Left ventricle myocardium inferior (tissue), 1 donor: ENCODE results near the gene FUNDC2. TPM values are rescaled to one million over a fixed set of nuclear protein-coding genes. Genes with fewer than 3 reads are reported as not detected.

ENCODE experiments used
- DNase-seq: peaks from one replicate; pipeline ENCODE4 v3.0.0-alpha.2; 2020
- H3K27ac ChIP-seq: fragments of 200-600 bp; replicated peaks from 2 replicates; pipeline ENCODE4 v1.8.0; 2021
- H3K27me3 ChIP-seq: fragments of 200-600 bp; 2 replicates; pipeline ENCODE4 v1.8.0; 2021; ENCODE audit warnings: low read depth
- H3K36me3 ChIP-seq: fragments of 200-600 bp; 2 replicates; pipeline ENCODE4 v1.8.0; 2021
- H3K4me1 ChIP-seq: fragments of 200-600 bp; 2 replicates; pipeline ENCODE4 v1.8.0; 2021
- H3K4me3 ChIP-seq: fragments of 200-600 bp; 2 replicates; pipeline ENCODE4 v1.8.0; 2021; ENCODE audit warnings: mild to moderate bottlenecking, moderate library complexity
- H3K9me3 ChIP-seq: fragments of 200-600 bp; replicated peaks from 2 replicates; pipeline ENCODE4 v1.8.0; 2021
- CTCF ChIP-seq: fragments of 200-600 bp; IDR thresholded peaks from 2 replicates; pipeline ENCODE4 v1.8.0; 2021; ENCODE audit warnings: antibody characterized with exemption, mild to moderate bottlenecking, borderline replicate concordance
- intact Hi-C: fragments of 100-400 bp; cut with micrococcal nuclease; formaldehyde crosslinking; loops from one replicate; pipeline ENCODE4 v1.11.0; 2022
- total RNA-seq: library from RNA; stranded (reverse); fragmentation: NEBNext Ultra II Directional; extraction: Animal tissue kit (Norgen Biotek cat#: 25700); gene quantifications from one replicate; pipeline ENCODE4 v1.2.1, GENCODE V29; 2021
- donor health status: DM: no; HTN: yes; CAD: no; lungs with severe emphysema.

Gene FUNDC2
- total RNA-seq, 1 donor from 2014 or later, result 364 TPM

GRCh38 chrX:155054255-155054654 is 27.6 kb downstream of the FUNDC2 start:
- Histone ChIP-seq H3K36me3 (peaks cover 14% of the 10 kb centered on the region), H3K9me3 (no peaks in the 10 kb centered on the region), H3K27ac (no peak overlapping the region), H3K4me1 (peaks cover 14% of the 10 kb centered on the region), H3K4me3 (no peak overlapping the region), H3K27me3 (no peaks in the 10 kb centered on the region)
- intact Hi-C loops, result no loop called here
- no peak for TF ChIP-seq CTCF
- no peak for DNase-seq

- intact Hi-C loops, result no loop called here
- TF ChIP-seq CTCF, result no peak
- H3K4me1 ChIP-seq, result peaks cover 14% of the 10 kb centered on the region
- no peak overlapping the region for H3K4me3 ChIP-seq
- no peak for DNase-seq
- H3K36me3 ChIP-seq, result peaks cover 19% of the 10 kb centered on the region
- no peak overlapping the region for H3K27ac ChIP-seq
- no peaks in the 10 kb centered on the region for H3K9me3 ChIP-seq
- no peaks in the 10 kb centered on the region for H3K27me3 ChIP-seq
Measured at GRCh38 chrX:155055494-155055893, 28.9 kb downstream of the FUNDC2 start.

GRCh38 chrX:155056471-155056870 is 29.8 kb downstream of the FUNDC2 start:
- peaks cover 14% of the 10 kb centered on the region for H3K4me1 ChIP-seq
- H3K27ac ChIP-seq, result peak overlapping the region; percentile 55
- H3K36me3 ChIP-seq, result peaks cover 18% of the 10 kb centered on the region
- no peak overlapping the region for H3K4me3 ChIP-seq
- intact Hi-C loops, result no loop called here
- DNase-seq, result no peak
- no peaks in the 10 kb centered on the region for H3K27me3 ChIP-seq
- H3K9me3 ChIP-seq, result no peaks in the 10 kb centered on the region
- no peak for TF ChIP-seq CTCF

- DNase-seq, result peak; percentile 52
- Histone ChIP-seq H3K27ac (peak overlapping the region; percentile 55), H3K4me1 (peaks cover 17% of the 10 kb centered on the region), H3K36me3 (peaks cover 12% of the 10 kb centered on the region), H3K27me3 (no peaks in the 10 kb centered on the region), H3K4me3 (peak overlapping the region; percentile 32), H3K9me3 (no peaks in the 10 kb centered on the region)
- intact Hi-C loops, result no loop called here
- peak; percentile 76 for TF ChIP-seq CTCF
Measured at GRCh38 chrX:155056877-155057792, 30.5 kb downstream of the FUNDC2 start.

GRCh38 chrX:155061760-155062159 is 35.1 kb downstream of the FUNDC2 start:
- no peak for DNase-seq

More at GRCh38 chrX:155061760-155062159, 35.1 kb downstream of the FUNDC2 start:
- H3K27ac ChIP-seq, result no peak overlapping the region
- peaks cover 4% of the 10 kb centered on the region for H3K36me3 ChIP-seq
- H3K9me3 ChIP-seq, result no peaks in the 10 kb centered on the region
- H3K4me3 ChIP-seq, result no peak overlapping the region
- TF ChIP-seq CTCF, result no peak
- H3K4me1 ChIP-seq, result peaks cover 18% of the 10 kb centered on the region
- intact Hi-C loops, result no loop called here
- no peaks in the 10 kb centered on the region for H3K27me3 ChIP-seq
